Measurements from ENCODE around the gene BAX.

BAX gene

DNA sequence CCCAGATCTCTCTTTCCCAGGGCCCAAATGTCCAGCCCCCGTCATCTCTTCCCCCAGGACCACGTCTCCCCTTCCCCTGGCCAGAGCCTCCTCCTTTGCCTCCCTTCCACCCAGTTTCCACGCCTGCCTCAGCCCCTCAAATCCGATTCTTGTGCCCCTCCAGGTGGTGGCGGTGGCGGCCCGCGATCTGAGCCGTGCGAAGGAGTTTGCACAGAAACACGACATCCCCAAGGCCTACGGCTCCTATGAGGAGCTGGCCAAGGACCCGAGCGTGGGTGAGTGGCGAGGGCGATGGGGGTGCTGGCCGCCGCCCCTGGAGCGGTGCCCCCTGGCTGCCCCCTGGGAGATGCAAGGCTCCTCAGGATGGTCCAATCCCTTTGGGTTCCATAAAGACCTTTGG, 19.8 kb upstream of the BAX start:
- no peak overlapping the region for H3K4me3 ChIP-seq (replicated peaks in 1 of 2; ENCODE audit: low read depth in 2 of 2, low read length in 2 of 2)
- TF ChIP-seq, protein P1, sequence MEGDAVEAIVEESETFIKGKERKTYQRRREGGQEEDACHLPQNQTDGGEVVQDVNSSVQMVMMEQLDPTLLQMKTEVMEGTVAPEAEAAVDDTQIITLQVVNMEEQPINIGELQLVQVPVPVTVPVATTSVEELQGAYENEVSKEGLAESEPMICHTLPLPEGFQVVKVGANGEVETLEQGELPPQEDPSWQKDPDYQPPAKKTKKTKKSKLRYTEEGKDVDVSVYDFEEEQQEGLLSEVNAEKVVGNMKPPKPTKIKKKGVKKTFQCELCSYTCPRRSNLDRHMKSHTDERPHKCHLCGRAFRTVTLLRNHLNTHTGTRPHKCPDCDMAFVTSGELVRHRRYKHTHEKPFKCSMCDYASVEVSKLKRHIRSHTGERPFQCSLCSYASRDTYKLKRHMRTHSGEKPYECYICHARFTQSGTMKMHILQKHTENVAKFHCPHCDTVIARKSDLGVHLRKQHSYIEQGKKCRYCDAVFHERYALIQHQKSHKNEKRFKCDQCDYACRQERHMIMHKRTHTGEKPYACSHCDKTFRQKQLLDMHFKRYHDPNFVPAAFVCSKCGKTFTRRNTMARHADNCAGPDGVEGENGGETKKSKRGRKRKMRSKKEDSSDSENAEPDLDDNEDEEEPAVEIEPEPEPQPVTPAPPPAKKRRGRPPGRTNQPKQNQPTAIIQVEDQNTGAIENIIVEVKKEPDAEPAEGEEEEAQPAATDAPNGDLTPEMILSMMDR (IDR thresholded peaks at IDR 0.05; ENCODE audit: low read depth, low read length): no peak
- DNase-seq (ENCODE audit: low read depth in 2 of 2): no peak

DNA sequence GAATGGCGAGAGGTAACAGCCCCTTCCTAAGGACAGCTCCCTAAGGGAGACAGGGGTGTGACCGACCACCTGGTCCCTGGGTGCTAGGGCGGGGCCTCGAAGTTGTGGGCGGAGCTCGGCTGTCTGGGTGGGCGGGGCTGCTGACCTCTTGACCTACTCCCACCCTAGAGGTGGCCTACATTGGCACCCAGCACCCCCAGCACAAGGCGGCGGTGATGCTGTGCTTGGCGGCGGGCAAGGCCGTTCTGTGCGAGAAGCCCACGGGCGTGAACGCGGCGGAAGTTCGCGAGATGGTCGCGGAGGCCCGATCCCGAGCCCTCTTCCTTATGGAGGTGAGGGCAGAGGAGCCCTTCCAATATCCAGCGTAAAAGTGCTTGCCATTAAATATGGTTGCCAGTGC, 18.8 kb upstream of the BAX start:
- TF ChIP-seq, protein P1 (IDR thresholded peaks at IDR 0.05; ENCODE audit: low read depth, low read length): no peak
- no peak overlapping the region for H3K4me3 ChIP-seq (replicated peaks in 1 of 2; ENCODE audit: low read depth in 2 of 2, low read length in 2 of 2)
- no peak for DNase-seq (ENCODE audit: low read depth in 2 of 2)

DNA sequence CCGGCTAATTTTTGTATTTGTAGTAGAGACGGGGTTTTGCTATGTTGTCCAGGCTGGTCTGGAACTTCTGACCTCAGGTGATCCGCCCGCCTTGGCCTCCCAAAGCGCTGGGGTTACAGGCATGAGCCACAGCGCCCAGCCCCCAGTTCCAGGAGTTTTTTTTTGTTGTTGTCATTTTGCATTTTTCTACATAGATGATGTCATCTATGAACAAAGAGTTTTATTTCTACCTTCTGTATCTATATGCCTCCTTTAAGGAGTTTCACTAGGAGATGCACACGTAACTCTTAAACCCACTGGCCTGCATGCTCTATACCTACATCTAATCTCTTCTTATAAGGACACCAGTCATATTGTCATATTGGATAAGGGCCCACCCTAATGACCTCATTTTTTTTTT, 16.4 kb upstream of the BAX start:
- TF ChIP-seq, protein P1 (IDR thresholded peaks at IDR 0.05; ENCODE audit: low read depth, low read length): no peak
- DNase-seq (ENCODE audit: low read depth in 2 of 2): no peak
- no peak overlapping the region for H3K4me3 ChIP-seq (replicated peaks in 1 of 2; ENCODE audit: low read depth in 2 of 2, low read length in 2 of 2)

DNA sequence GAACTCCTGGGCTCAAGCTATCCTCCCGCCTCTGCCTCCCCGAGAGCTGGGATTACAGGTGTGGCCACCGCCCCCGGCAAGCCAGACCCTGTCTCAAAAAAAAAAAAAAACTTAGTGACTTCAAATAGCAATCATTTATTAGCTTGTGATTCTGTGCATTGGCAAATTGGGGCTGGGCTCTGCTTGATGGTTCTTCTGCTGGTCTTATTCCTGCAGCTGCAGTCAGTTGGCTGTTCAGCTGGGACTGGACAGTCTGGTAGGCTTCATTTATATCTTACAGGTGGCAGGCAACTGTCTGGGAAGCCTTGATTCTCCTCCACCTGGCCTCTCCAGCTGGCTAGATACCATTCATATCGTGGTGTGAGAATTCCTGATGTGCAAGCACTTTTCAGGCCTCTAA, 13.8 kb upstream of the BAX start:
- TF ChIP-seq, protein P1 (IDR thresholded peaks at IDR 0.05; ENCODE audit: low read depth, low read length): no peak
- H3K4me3 ChIP-seq (replicated peaks in 1 of 2; ENCODE audit: low read depth in 2 of 2, low read length in 2 of 2): no peak overlapping the region
- no peak for DNase-seq (ENCODE audit: low read depth in 2 of 2)

DNA sequence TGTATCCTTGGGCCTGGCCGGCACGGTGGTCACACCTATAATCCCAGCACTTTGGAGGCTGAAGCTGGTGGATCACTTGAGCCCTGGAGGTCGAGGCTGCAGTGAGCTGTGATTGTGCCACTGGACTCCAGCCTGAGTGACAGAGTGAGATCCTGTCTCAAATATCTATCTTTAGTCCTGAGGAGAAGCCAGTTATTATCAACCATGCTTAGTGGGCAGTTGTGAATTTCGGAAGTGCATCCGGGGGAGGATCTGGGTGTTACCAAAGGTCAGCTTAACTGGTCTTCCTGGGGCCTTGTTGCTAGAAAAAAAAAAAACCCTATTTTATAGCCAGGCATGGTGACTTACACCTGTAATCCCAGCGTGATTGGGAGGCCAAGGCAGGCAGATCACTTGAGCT, 11.6 kb upstream of the BAX start:
- TF ChIP-seq, protein P1 (IDR thresholded peaks at IDR 0.05; ENCODE audit: low read depth, low read length): no peak
- no peak overlapping the region for H3K4me3 ChIP-seq (replicated peaks in 1 of 2; ENCODE audit: low read depth in 2 of 2, low read length in 2 of 2)
- DNase-seq (ENCODE audit: low read depth in 2 of 2): no peak

DNA sequence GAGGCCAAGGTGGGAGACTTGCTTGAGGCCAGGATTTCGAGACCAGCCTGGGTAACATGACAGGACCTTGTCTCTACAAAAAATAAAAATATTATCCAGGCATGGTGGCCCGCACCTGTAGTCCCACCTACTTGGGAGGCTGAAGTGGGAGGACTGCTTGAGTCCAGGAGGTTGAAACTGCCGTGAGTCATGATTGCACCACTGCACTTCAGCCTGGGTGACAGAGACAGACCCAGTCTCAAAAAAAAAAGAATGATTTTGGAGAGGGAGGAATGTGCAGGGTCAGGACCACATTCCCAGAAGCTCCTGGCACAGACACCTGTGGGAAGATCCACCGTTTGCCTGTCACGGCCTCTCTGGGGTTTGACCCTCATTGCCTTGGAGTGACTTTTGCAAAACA, 9.3 kb upstream of the BAX start:
- no peak for DNase-seq (ENCODE audit: low read depth in 2 of 2)
- TF ChIP-seq, protein P1 (IDR thresholded peaks at IDR 0.05; ENCODE audit: low read depth, low read length): no peak
- no peak overlapping the region for H3K4me3 ChIP-seq (replicated peaks in 1 of 2; ENCODE audit: low read depth in 2 of 2, low read length in 2 of 2)

DNA sequence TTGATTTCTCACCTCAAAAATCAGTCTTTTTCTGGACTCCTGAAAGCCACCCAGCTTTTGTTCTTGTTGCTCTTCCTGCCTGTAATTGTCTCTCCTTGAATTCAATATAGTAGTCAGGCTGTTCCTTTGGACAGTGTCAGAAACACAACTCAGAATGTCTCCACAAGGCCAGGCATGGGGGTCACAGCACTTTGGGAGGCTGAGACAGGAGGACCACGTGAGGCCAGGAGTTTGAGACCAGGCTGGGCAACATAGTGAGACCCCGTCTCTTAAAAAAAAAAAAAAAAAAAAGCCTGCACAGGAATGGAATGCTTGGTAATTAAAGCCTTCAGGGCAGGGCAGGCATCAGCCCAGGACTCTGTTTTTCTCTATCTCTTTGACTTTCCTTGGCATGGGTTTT, 8.9 kb upstream of the BAX start:
- DNase-seq (ENCODE audit: low read depth in 2 of 2): no peak
- H3K4me3 ChIP-seq (replicated peaks in 1 of 2; ENCODE audit: low read depth in 2 of 2, low read length in 2 of 2): no peak overlapping the region
- TF ChIP-seq, protein P1 (IDR thresholded peaks at IDR 0.05; ENCODE audit: low read depth, low read length): no peak

All from cardiac fibroblast (primary cell).